HG03060 (cell line): ENCODE measurements around the gene INTS12.
A peak's percentile ranks its signal among the peaks of the same experiment; 100 is the strongest.
"Not testable (repeated sequence)": the region's sequence is repeated elsewhere in the genome, so short reads cannot be mapped to it uniquely, and the experiment has no call there.

Experiments
- ATAC-seq: cut with Tn5 transposase; IDR thresholded peaks from one replicate; pipeline ENCODE4 v1.9.1; 2021; ENCODE audit warnings: low read depth, moderate number of reproducible peaks; ENCODE audit not compliant: unreplicated experiment

INTS12 gene

GRCh38 chr4:105708181-105709080 lies at the start of gene INTS12, which contains the start of gene GSTCD:
Gene INTS12 (minus strand): TSS chr4:105708689. CDS start chr4:105700005, 8,684 bp downstream.
Gene GSTCD (plus strand): TSS chr4:105708784. CDS start chr4:105717614, 8,830 bp downstream.
- ATAC-seq, result peak; percentile 62

GRCh38 chr4:105755375-105755774 lies 46.9 kb upstream of the INTS12 start:
- ATAC-seq, result no peak

- no peak for ATAC-seq
Observed at GRCh38 chr4:105753361-105753760, 44.9 kb upstream of the INTS12 start.

- ATAC-seq, result no peak
Observed at GRCh38 chr4:105751718-105752299, 43.3 kb upstream of the INTS12 start.

GRCh38 chr4:105748222-105748621 lies 39.7 kb upstream of the INTS12 start:
- ATAC-seq, result no peak

- no peak for ATAC-seq
Observed at GRCh38 chr4:105741548-105741947, 33.1 kb upstream of the INTS12 start.

- not testable (repeated sequence) for ATAC-seq
Observed at GRCh38 chr4:105735217-105735616, 26.7 kb upstream of the INTS12 start.

- not testable (repeated sequence) for ATAC-seq
Observed at GRCh38 chr4:105729895-105730294, 21.4 kb upstream of the INTS12 start.

- ATAC-seq, result no peak
Observed at GRCh38 chr4:105725623-105726022, 17.1 kb upstream of the INTS12 start.

GRCh38 chr4:105719204-105719603 lies 10.7 kb upstream of the INTS12 start:
- no peak for ATAC-seq

GRCh38 chr4:105715692-105716278 lies 7.3 kb upstream of the INTS12 start:
- no peak for ATAC-seq

GRCh38 chr4:105714932-105715331 lies 6.4 kb upstream of the INTS12 start:
- no peak for ATAC-seq

GRCh38 chr4:105714071-105714521 lies 5.6 kb upstream of the INTS12 start:
- ATAC-seq, result peak; percentile 49

GRCh38 chr4:105712766-105713165 lies 4.3 kb upstream of the INTS12 start:
- no peak for ATAC-seq

GRCh38 chr4:105710678-105711077 lies 2.2 kb upstream of the INTS12 start:
- no peak for ATAC-seq

GRCh38 chr4:105710012-105710600 lies 1.6 kb upstream of the INTS12 start:
- ATAC-seq, result no peak

- peak; percentile 5 for ATAC-seq
Observed at GRCh38 chr4:105709081-105709450, 577 bp upstream of the INTS12 start.

- no peak for ATAC-seq
Observed at GRCh38 chr4:105707782-105708180, 708 bp downstream of the INTS12 start.

- no peak for ATAC-seq
Observed at GRCh38 chr4:105698607-105699006, 9.9 kb downstream of the INTS12 start.

- not testable (repeated sequence) for ATAC-seq
Observed at GRCh38 chr4:105695832-105696231, 12.7 kb downstream of the INTS12 start.

- not testable (repeated sequence) for ATAC-seq
Observed at GRCh38 chr4:105694812-105695211, 13.7 kb downstream of the INTS12 start.
